GM18498 (cell line): Measurements from ENCODE around the gene TBC1D14.

Experiments used
- ATAC-seq: cut with Tn5 transposase; IDR thresholded peaks from one replicate; pipeline ENCODE4 v1.9.1; 2021; ENCODE audit warnings: mild to moderate bottlenecking, moderate library complexity; ENCODE audit not compliant: unreplicated experiment

TBC1D14 gene, protein sequence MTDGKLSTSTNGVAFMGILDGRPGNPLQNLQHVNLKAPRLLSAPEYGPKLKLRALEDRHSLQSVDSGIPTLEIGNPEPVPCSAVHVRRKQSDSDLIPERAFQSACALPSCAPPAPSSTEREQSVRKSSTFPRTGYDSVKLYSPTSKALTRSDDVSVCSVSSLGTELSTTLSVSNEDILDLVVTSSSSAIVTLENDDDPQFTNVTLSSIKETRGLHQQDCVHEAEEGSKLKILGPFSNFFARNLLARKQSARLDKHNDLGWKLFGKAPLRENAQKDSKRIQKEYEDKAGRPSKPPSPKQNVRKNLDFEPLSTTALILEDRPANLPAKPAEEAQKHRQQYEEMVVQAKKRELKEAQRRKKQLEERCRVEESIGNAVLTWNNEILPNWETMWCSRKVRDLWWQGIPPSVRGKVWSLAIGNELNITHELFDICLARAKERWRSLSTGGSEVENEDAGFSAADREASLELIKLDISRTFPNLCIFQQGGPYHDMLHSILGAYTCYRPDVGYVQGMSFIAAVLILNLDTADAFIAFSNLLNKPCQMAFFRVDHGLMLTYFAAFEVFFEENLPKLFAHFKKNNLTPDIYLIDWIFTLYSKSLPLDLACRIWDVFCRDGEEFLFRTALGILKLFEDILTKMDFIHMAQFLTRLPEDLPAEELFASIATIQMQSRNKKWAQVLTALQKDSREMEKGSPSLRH

DNA sequence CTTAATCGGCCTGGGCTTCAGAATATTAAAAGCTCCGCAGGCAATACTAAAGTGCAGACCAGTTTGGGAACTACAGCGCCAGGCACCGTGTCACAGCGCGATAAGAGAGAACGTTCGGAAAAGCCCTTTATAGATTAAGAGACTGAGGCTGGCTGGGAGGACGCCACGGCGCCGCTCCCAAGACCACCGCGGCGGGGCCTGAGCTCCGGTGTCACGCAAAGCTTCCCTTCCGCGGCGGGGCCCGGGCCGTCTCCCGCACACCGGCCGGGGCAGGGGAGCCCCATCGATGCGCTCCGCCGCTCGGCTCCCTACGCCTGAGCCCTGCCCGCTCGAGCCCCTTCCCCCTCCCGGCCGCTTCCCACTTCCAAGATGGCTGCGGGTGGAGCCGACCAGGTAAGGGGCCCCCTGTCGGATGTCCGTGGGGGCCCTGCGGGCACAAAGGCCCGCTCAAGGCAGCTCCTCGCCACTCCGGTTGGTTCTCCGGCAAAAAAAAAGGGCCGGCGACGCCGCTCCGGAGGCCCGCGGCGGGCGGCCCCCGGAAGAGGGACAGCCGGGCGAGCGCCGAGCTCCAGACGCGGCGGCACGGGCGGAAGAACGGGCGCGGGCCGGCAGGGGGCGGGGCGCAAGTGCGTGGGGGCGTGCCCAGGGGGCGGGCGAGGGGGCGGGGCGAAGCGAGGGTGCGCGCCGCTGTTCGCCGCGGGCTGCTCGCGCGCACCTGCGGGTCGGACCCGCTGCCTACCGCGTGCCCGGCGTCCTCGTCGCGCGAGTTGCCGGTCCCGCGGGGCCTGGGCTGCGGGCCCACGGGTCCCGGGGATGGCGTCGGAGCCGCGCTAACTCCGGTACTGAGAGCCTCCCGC, at the start of gene TBC1D14:
TSS of gene TBC1D14 (plus strand) at position 714 of the 857 bp plus-strand sequence. CDS start 13,564 bp downstream, outside the sequence.
- peak; percentile 93 for ATAC-seq

DNA sequence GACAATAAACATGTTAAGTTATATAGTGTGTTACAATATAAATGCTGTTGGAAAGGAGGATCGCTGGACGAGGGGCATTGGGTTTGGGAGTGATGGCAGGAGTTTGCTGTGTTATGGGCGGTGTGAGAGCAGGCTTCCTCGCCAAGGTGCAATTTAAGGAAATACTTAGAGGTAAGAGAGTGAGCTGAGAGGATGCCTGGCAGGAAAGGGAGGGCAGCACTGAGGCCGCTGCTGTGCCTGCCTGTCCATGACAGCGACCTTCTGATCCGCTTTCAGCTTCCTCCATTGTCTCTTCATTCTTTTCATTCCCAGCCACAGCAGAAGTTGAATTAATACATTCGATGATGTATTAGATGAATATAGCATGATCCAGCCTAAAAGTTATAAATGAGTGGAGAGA, 41.2 kb upstream of the TBC1D14 start:
- ATAC-seq = no peak

DNA sequence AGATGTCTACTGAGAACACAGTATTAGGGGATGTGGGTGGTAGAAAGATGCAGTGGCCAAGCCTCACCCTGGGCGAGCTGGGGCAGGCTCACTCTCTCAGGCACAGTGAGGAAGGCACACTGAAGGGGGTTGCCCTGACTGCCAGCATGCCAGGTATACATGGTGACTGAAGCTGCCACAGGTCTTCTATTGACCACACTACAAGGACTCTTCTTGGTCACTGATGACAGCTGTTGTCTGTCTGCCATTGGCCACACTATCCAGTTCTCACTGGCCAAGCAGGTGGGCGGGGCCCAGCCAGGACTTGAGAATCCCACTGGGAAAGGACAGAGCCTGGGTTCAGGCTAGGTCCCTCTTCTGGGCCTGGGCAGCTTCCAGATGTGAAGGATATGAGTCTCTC, 39.7 kb upstream of the TBC1D14 start:
- no peak for ATAC-seq

DNA sequence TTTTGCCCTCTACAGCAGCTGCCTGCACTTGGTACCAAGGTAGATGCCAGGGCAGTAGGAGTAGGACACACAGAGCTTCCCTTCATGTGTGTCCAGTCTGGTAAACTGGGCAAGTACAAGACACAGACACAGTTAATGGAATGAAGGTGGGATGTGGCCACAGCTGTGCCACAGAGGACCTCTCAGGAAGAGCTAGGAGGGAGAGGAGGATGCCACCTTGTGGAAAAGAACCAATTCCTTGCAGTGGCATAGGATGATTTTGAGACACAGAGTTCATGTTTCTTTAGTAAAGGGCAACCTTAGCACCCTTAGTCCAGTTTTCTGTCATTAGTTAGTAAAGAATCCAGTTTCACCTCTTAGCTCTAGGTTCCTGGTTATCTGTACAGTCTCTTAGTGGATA, 36.3 kb upstream of the TBC1D14 start:
- ATAC-seq = no peak

DNA sequence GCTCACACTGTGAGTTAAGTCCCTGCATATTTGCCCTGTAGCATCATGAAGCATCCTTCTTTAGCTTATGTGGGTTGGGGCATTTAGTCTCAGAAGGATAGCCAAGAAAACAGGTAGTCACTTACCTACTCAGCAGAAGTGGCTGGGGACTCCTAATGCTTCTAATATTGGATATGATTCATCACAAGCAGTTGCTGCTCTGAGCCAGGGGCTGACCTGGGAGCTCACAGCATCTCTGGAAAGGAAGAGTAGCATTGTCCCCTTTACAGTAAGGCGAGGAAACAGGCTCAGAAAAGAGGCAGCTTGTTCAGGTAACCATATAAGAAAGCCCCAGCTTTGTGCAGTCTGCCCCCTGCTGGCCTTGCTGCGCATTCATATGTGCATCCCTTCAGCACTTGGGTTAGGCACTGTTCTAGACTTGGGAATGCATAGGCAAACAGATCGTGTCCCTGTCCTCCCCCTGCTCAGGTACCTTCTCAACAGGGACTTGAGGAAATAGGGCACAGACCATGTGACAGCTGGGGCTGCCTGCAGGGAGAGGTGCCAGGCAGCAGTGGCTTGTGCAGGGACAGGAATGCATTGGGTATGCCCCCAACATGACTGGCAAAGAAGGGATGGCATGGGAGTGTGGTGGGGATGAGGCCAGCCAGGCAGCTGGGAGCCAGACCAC, 35.7 kb upstream of the TBC1D14 start:
- ATAC-seq = peak; percentile 66

DNA sequence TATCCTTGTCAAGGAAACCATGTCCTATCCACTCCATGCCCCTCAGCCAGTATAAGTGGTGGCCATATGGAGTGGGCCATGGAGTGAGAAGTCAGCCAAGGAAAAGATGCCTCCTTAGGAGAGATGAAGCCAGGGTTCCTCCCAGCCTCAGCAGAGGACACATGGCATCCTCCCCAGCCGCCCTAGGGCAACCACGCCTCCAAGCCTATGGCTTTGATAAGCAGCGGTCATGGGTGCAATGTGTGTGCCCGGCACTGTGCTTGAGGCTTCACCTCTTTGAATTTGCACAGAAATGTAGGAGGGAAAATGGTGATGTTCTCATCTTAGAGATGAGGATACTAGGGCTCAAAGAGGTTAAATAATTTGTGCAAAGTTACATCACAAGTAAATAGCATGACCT, 34.6 kb upstream of the TBC1D14 start:
- ATAC-seq = no peak

DNA sequence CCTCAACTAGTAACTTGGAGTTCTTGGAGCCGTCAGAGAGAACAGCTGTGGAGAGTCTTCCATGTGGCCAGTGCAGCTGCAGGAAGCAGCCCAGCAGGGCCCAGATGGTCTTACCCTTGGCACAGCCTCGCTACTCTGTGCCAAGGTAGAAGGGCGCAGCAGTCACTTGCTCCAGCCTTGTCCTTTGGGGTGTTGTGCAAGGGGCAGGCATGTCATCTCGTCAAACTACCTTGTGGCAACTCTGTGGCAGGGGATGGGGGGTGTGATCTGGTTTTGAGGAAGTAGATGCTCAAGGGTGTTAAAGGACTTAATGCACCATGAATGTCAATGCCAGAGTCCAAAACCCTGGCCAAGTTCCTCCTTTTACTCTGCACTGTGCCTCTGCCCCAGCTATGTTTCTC, 34.2 kb upstream of the TBC1D14 start:
- ATAC-seq = no peak

DNA sequence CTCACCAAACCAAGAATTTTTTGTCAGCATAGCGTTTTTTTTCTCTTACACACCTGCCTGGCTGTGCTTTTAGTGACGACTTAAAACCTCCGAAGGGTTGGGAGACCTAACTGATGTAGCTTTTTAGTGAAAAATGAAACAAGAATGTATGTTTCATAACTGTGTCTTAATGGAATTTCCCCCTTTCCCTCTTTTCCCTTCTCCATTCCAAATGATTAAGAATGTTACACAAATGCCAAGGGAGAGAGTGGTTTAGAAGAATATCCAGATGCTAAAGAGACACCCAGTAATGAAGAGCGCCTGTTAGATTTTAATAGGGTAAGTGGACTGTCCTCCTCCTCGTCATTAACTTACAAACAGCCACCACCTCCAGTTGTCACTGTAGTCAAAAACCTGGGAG, 33.2 kb upstream of the TBC1D14 start:
- ATAC-seq = no peak

DNA sequence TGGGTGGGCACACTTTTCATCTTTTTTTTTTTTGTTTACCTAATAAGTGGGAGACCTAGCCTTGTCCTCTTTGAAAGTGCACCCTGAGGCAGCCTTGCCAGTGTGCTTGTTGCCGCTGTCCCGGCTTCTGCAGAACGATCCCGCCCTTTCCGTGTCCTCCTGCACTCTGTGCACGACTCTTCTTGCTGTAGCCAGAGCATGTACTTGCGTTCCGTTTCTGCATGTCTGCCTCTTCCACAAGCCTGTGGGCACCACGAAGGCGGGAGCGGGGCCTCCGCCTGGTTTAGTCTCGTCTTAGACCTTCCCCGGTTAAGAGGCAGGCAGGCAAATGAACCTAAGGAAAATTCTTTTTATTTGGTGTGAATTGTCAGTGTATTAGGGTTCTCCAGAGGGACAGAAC, 32.6 kb upstream of the TBC1D14 start:
- no peak for ATAC-seq

DNA sequence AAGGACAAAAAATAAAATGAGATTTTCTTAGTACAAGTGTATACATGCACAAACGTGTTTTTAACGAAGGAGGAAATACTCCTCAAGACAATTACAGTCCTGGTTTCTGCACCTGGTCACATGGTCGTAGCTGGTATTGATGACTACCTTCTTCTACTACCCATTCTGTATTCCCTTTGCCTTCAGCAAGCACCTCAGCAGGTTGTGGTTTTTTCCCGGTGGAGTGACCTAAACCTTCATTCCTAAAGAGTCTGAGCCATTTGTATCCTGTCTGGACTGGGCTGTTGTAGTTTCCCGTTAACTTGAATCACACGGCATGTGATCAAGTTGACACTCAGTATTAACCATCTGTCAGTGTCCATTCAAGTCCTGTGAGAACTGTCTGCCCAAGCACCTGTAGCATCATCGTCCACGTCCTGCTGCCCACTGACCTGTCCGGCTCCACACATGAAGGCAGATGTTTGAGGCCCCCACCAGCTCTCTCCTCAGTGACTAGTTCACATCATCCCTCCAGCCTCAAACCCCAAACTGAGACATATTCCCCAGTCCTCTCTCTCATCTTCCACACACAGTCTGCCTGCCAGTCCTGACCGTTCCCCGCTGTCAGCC, 31.1 kb upstream of the TBC1D14 start:
- ATAC-seq = no peak

DNA sequence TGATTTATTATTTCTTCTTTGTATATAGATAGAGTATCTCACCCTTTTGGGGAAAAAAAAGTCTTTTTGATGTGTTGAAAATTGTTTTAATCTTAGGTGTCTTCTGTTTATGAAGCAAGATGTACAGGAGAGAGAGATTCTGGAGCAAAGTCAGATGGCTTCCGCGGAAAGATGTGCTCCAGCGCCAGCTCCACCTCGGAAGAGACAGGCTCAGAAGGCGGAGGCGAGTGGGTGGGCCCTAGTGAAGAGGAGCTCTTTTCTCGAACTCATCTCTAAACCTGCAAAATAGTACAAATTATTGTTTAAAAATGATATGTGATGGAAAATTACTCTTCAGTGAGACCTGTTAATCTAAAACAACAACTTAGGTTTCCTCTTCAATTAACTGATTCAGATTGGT, 28.9 kb upstream of the TBC1D14 start:
- no peak for ATAC-seq

DNA sequence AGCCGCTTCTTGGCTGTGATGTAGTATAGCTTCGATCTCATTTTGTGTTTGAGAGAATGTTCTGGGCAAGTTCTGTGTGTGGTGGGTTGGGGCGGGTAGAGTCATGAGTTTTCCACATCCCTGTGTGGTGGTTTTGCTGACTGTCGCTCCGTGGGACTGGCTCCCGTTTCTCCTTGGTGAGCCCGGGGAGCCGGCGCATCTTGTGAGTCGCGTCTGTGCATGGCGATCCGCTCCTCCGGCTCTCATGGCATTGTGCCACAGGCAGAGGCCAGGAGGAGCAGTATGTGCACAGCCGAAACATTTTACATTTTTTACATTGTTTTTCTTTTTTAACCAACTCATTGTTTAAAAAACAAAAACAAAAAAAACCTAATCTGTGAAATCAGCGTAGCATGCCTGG, 27.7 kb upstream of the TBC1D14 start:
- ATAC-seq = no peak

DNA sequence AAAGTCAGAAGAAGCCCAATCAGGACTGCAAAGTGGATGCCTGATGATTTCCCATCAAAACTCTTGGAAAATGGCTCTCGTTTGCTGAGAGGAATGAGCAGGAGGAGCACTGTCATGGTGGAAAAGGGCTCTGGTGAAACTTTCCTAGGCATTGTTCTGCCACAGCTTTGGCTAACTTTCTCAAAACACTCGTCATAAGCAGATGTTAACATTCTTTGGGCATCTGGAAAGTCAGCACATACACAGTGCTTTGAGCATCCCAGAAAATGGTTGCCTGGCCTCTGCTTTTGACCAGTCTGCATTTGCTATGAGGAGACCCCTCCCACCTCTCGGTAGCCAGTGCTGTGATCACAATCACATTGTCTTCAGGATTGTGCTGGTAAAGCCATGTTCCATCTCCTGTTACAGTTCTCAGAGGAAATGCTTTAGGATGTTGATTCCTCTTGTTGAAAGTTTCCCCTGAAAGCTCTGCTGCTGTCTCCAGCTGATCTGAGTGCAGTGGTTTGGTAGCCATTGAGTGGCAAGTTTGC, 25.2 kb upstream of the TBC1D14 start:
- ATAC-seq = no peak

DNA sequence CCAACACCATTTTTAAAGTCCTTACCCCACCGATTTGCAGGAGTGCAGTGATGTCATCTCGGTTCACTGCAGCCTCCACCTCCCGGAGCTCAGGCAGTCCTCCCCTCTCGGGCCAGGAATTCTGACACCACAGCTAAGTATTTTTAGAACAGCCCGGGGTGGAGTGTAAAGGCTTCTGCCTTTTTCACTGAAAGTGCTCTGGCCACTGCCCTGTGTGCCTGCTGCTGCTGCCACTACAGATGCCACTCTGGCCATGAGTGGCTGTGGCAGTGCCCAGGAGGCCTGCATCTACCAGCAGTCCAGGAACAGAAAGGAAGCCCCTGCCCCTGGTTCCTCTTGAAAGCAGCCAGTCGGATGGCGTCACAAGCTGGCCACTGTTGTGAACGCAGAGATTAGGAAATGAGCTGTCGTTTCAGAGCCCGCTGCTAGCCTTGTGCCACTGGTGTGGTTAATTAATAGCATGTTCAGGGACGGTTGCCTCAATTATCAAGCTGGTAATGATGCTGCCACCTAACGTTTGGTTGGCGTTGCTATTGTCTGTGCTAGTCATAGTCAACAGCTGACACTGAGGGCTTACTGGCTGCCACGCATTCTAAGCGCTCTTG, 23.6 kb upstream of the TBC1D14 start:
- no peak for ATAC-seq

DNA sequence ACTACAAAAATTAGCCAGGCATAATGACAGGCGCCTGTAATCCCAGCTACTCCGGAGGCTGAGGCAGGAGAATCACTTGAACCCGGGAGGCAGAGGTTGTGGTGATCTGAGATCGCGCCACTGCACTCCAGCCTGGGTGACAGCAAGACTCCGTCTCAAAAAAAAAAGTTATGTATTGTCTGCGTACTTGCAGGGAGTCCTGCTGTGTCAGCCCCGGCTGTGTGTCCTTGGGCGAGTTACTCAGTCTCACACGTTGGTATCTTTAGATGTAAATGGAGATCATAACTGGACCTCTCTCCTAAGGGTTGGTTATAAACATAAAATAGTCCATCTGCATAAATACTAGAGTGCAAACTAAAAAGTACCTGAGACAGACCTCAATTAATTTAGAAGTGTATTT, 22.7 kb upstream of the TBC1D14 start:
- no peak for ATAC-seq

DNA sequence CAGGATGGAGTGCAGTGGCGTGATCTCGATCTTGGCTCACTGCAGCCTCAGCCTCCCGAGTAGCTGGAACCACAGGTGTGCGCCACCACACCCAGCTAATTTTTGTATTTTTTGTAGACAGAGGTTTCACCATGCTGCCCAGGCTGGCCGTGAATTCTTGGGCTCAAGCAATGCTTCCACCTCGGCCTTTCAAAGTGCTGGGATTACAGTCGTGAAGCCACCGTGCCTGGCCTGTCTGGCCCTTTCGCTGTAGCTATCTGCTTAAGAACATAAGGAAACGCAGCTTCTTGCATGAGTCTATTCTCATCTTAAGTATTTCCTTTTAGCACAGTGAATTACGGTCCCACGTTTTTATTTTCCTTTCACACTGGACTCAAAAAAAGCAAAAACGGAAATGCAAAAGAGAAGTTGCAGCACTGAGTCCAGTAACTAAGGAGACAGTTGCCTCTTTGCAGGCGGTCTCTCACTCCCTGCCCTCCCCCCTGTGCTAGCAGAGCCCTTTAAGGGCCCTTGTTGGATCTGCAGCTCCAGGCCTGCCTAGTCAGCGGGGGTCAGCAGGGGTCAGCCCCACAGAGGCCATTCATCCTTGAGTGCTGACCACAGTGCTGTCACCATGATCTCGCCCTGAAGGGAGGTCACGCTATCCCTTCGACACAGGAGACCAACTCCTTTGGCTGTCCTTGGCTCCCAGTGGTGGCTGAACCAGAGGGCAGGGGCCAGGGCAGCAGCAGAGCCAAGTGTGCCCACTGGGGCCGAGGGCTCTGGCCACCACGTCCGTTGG, 21.8 kb upstream of the TBC1D14 start:
- ATAC-seq = no peak

DNA sequence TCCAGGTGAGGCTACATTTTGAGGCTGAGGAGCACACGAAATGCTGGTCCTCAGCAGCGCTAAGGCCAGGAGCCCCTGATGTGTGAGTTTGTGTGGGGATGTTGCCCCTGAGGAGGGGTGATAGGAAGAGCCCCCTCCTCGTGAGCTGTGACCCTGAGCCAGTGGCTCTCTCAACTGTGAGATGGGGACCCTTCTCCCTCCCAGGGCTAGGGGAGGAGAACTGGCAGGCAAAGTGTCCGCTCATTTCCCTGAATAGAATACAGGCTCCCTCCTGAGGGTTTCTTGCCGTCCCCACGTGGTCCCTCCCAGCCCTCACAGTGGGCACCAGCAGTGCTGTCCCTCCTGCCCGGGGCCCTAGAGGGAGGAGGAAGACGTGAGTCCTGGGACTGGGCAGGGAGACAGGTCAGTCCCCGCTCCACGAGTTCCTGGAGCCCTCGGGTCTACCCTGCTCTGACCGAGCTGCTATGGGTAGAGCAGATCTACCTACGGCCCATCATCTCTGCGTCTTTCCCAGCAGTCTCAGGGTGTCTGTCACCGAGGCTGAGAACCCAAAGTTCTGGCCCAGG, 21.0 kb upstream of the TBC1D14 start:
- ATAC-seq = no peak

DNA sequence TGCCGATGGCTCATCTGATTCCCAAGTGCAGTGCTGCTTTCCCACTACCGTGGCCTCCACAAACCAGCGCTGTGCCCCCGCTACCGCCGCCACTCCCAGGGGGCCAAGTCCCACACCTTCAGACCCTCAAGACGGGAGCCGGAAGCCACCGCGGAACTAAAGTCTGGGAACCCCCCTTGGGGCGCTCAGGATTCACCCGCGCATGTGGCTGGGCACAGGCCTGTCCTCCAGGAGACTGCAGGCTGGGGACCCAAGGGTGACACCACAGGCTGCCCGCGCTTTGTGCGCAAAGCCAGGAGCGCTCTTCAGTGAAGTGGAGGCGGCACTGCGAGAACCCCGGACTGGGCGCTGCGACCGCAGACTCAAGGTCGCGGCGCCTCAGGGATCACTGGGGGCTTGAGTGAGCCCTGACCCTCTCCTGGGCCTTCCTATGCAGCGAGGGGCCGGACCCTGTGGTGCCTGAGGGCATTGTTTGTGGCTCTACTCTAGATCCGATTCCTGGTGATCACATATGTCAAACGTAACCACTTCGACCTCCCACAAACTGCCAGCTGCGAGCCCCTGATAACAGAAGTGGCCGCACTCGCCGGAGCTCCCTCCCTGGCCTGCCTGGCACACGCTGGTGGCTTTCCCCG, 20.4 kb upstream of the TBC1D14 start:
- ATAC-seq = no peak
